HG03066 (cell line): ENCODE measurements around the gene TMEM37.

Experiments
- ATAC-seq: cut with Tn5 transposase; IDR thresholded peaks from one replicate; pipeline ENCODE4 v1.9.1; 2021; ENCODE audit warnings: low read depth; ENCODE audit not compliant: unreplicated experiment

TMEM37 gene

GRCh38 chr2:119416299-119416923 lies 15.2 kb upstream of the TMEM37 start:
- ATAC-seq: no peak

GRCh38 chr2:119417908-119418307 lies 13.7 kb upstream of the TMEM37 start:
- no peak for ATAC-seq

DNA sequence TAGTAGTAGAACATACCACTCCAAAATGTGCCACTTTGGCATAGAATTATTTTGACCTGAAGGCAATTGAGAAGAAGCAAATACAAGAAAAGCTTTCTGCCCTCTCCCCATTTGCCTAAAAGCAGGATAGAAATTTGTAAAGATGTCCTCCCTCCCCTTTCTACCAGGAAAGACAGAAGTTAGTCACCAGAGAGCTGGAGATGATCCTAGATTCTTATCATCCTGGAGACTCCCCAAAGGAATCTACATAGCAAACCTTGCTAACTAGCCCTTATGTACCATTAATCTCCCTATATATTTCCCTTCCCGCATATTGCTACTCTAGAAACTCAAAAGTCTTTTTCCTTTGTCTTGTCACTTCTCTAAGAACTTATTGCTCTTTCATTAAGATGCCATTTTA lies 12.6 kb upstream of the TMEM37 start:
- ATAC-seq: no peak

DNA sequence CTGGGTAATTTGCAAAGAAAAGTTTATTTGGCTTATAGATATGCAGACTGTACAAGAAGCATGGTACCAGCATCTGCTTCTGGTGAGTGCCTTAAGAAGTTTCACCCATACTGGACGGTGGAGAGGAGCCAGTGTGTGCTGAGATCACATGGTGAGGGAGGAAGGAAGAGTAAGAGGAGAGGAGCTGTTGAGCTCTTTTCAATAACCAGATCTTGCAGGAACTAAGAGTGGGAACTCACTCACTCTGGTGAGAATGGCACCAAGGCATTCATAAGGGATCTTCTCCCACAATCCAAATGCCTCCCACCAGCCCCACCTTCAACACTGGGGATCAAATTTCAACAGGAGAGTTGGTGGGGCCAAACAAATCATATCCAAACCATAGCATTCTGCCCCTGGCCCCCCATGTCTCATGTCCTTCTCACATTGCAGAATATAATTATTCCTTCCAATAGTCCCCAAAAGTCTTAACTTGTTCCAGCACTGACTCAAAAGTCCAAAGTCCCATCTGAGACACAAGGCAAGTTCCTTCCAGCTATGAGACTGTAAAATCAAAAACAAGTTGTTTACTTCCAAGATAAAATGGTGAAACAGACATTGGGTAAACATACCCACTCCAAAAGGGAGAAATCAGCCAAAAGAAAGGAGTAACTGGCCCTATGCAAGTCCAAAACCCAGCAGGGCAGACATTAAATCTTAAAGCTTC lies 11.7 kb upstream of the TMEM37 start:
- no peak for ATAC-seq

- ATAC-seq: no peak
These were observed 10.3 kb upstream of the TMEM37 start for GRCh38 chr2:119421304-119421703.

- ATAC-seq: no peak
These were observed 9.9 kb upstream of the TMEM37 start for GRCh38 chr2:119421741-119422140.

- no peak for ATAC-seq
These were observed 9.1 kb upstream of the TMEM37 start for GRCh38 chr2:119422360-119423107.

DNA sequence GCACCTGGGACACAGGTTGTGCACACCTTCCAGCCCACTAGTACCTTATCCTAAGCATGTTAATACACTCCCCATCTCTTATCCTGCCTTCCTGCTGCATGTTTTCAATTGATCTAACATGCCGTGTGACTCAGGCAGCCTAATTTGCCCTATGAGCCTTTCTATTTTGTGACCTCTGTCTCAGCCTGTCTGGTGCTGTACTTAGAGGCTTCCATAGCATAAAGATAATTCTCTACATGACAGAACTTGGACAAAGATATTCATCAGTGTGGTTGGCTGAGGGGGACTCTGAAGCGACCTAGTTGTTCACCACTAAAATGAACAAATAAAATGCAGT lies 8.6 kb upstream of the TMEM37 start:
- no peak for ATAC-seq

- no peak for ATAC-seq
These were observed 7.8 kb upstream of the TMEM37 start for GRCh38 chr2:119423811-119424210.

GRCh38 chr2:119424284-119425118 lies 7.2 kb upstream of the TMEM37 start:
- ATAC-seq: no peak

DNA sequence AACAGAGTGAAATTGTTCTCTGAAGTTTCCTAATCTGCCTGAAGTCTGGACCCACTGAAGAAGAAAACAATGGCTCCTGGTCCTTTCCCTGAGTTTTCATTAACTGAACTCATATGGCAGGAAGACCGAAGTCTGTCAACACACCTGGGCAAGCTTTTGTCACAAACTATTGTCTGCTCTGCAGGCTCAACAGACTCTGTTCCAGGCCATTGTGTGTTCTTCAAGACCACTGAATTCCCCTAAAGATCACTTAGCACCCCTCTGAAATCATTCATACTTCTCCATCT lies 6.6 kb upstream of the TMEM37 start:
- no peak for ATAC-seq

DNA sequence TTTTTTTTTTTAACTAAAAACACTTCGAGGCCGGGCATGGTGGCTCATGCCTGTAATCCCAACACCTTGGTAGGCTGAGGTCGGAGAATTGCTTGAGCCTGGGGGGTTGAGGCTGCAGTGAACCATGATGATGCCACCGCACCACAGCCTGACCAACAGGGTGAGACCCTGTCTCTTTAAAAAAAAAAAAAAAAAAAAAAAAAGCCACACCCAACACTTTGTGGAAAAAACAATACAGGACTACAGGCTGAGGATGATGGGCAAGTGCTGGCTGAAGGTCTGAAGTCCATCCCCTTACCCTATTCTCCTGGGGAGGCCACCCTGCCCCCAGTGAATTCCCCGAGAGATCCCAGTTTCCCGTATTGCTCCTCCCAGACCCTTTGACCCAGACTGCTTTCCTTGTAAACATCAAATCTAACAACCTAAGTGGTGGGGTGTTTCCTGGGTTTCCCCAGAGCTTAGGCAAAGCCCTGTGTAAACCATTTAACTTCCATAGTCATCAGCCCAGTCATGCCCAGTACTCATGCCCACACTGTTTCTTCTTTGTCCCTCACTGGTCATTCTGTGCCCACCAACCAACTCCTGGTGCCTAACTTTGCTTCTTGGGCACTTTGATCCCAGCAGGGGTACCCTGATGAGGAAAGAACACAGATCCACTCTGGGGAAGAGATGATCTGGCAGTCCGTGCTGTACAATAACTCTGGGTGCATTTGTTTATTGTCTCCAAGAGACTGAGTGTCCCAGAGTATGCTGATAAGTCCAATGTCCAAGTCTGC lies 5.8 kb upstream of the TMEM37 start:
- ATAC-seq: no peak

DNA sequence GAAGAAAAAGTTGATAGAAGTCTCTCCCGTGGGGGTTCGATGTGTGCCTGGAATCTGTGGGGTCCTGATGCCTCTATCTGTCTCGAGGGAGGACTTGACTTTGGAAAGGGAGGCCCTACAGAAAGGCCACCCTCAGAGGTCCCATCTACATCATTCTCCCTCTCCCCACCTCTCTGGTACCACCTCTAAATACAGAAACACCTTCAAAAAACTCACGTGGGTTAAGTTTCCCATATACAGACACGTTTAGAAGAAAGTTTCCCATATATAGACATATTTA lies 5.3 kb upstream of the TMEM37 start:
- no peak for ATAC-seq

DNA sequence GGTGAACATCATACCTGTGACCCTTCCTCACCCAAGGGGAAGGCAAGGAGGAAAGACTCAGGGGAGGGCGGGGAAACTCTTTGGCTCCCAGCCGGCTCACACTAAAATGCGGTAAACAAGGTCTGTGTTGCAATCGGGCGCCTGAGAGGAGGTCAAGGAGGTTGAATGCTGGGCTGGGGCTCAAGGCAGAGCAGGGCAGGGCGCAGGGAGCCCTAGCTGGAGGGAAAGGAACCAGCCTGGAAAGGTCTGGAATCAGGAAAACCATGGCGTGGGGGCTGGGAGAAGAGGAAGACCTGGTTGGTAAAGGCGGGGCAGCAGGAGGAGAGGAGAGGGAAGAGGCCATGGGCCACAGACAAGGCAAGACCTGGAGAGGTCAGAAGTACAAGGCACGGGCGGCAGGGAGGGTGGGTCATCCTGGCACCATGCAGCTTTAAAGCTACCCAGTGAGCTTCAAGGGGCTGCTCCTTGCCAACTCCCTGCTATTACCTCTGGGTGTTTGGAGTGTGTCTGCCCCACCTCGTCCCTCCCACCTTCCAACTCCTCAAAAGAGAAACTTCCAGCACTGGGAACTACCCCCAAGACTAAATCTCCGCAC lies 4.8 kb upstream of the TMEM37 start:
- no peak for ATAC-seq

- ATAC-seq: no peak
These were observed 3.9 kb upstream of the TMEM37 start for GRCh38 chr2:119427756-119428155.

DNA sequence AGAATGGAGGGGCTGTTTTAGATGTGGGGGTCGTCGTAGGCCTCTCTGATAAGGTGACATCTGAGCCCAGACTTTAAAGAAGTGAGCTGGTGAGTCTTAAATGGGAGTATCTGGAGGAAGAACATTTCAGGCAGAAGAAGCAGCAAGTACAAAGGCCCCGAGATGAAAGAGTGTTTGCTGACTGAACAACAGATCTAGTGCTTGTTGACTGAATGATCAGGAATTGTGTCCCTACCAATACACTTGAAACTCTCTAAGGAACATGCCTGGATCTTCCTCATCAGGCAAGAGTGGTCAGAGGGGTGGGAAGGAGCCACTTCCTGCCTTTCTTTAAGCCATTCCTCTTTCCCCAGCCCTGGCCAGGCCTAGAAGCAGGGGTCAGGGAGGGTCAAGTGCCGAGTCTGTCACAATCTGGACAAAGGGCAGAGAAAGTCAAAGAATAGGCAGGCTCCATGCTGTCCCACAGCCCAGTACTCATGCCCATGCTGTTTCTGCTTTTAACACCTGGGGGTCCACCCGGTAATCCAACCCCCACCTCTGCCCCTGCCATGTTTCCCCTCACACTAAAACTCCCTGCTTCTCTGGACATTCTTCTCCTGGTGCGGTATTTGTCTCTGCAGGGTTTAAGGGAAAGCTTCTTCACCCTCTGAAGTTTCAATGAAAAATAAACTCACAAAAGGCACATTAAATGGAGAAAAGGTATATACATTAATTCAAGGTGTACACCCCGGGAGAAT lies 3.0 kb upstream of the TMEM37 start:
- ATAC-seq: no peak

GRCh38 chr2:119429225-119429981 lies 2.3 kb upstream of the TMEM37 start:
- no peak for ATAC-seq

GRCh38 chr2:119430023-119430498 lies 1.6 kb upstream of the TMEM37 start:
- no peak for ATAC-seq
